Memory B cell (primary cell): ENCODE measurements around the gene ZNF483.

Source experiments
- ATAC-seq: fragments of 150-1000 bp; cut with Tn5 transposase; 2 replicates; pipeline ENCODE4 v1.10.0; 2021; ENCODE audit warnings: low read depth, mild to moderate bottlenecking, moderate library complexity
- DNase-seq, 2 donors: peaks; one replicate each; pipeline ENCODE4 v3.0.0; 2022; ENCODE audit warnings: low spot score in 2 of 2
- H3K27ac Mint-ChIP-seq: one replicate; pipeline ENCODE4 v1.8.0; 2022; ENCODE audit warnings: mild to moderate bottlenecking, moderate library complexity, mixed read lengths
- H3K27me3 Mint-ChIP-seq: one replicate; pipeline ENCODE4 v1.8.0; 2022; ENCODE audit warnings: mixed read lengths
- H3K36me3 Mint-ChIP-seq: one replicate; pipeline ENCODE4 v1.8.0; 2022; ENCODE audit warnings: mild to moderate bottlenecking, mixed read lengths
- H3K4me1 Mint-ChIP-seq: one replicate; pipeline ENCODE4 v1.8.0; 2022; ENCODE audit warnings: mixed read lengths
- H3K4me3 Mint-ChIP-seq: one replicate; pipeline ENCODE4 v1.8.0; 2022; ENCODE audit warnings: mild to moderate bottlenecking, moderate library complexity, mixed read lengths
- H3K9me3 Mint-ChIP-seq: one replicate; pipeline ENCODE4 v1.8.0; 2022; ENCODE audit warnings: mixed read lengths

The ZNF483 gene

DNA sequence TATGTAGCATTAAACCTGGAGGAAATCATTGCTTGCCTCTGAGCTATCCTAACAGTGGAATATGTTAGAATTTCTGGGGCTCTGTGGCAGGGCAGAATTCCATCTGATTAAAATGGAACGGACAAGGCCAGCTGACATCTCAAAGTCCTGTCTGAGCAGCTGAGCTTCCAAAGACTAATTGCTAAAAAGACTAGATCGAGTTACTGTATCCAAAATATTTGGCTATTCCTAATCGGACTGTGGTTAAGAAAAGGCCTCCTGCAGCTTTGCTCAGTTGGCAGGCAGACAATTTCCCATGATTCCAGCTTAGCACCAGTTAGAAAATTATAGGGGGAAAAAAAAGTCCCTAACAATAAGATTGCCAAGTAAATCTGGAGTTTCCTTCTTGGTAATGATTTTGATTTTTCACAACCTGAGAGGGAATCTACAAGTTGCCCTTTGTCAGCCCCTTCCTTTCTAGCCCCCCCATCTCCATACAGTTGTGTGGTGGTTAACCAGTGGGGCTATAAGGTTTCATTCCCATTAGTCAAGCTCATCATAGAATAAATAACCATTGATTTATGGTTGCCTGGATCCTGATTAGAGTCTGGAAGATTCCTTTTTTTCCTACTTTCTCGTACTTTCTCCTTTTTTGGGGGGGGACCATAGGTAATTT is 48.1 kb downstream of the ZNF483 start:
- Mint-ChIP-seq H3K27ac (no peak overlapping the region), H3K4me1 (no peaks in the 10 kb centered on the region), H3K36me3 (peaks cover 9% of the 10 kb centered on the region), H3K9me3 (peaks cover 12% of the 10 kb centered on the region), H3K4me3 (no peak overlapping the region), H3K27me3 (peaks cover 5% of the 10 kb centered on the region)
- no peak for ATAC-seq
- no peak for DNase-seq

- Mint-ChIP-seq H3K4me3 (no peak overlapping the region), H3K27ac (no peak overlapping the region), H3K9me3 (peaks cover 2% of the 10 kb centered on the region), H3K4me1 (no peaks in the 10 kb centered on the region), H3K36me3 (no peaks in the 10 kb centered on the region), H3K27me3 (peaks cover 3% of the 10 kb centered on the region)
- no peak for DNase-seq
- no peak for ATAC-seq
Observed at GRCh38 chr9:111582888-111583287, 57.9 kb downstream of the ZNF483 start.

DNA sequence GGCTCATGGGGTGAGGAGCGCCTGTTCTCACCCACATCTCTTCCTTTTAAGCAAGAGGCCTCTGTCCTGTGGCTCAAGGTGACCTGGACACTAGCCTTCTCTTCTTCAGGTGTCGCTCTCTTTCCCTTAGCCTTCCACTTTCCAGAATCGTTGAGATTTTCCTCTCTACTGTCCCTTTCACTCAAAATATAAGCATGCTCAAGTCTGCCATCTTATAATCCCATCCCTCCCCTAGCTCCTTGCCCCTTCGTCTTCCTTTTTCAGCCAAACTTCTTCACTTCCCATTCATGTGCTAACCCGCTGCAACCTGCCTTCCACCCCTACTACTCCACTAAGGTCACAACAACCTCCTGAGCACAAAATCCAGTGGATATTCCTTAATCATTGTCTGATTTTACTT is 61.4 kb downstream of the ZNF483 start:
- no peak overlapping the region for H3K27ac Mint-ChIP-seq
- no peak for DNase-seq
- H3K4me1 Mint-ChIP-seq, result no peaks in the 10 kb centered on the region
- H3K27me3 Mint-ChIP-seq, result peaks cover 3% of the 10 kb centered on the region
- ATAC-seq, result no peak
- no peaks in the 10 kb centered on the region for H3K36me3 Mint-ChIP-seq
- H3K9me3 Mint-ChIP-seq, result peaks cover 2% of the 10 kb centered on the region
- H3K4me3 Mint-ChIP-seq, result no peak overlapping the region

- H3K4me1 Mint-ChIP-seq, result no peaks in the 10 kb centered on the region
- no peak overlapping the region for H3K27ac Mint-ChIP-seq
- H3K27me3 Mint-ChIP-seq, result peaks cover 4% of the 10 kb centered on the region
- H3K36me3 Mint-ChIP-seq, result no peaks in the 10 kb centered on the region
- ATAC-seq (no peak), DNase-seq (no peak)
- peaks cover 2% of the 10 kb centered on the region for H3K9me3 Mint-ChIP-seq
- H3K4me3 Mint-ChIP-seq, result no peak overlapping the region
Observed at GRCh38 chr9:111588846-111589245, 63.9 kb downstream of the ZNF483 start.

DNA sequence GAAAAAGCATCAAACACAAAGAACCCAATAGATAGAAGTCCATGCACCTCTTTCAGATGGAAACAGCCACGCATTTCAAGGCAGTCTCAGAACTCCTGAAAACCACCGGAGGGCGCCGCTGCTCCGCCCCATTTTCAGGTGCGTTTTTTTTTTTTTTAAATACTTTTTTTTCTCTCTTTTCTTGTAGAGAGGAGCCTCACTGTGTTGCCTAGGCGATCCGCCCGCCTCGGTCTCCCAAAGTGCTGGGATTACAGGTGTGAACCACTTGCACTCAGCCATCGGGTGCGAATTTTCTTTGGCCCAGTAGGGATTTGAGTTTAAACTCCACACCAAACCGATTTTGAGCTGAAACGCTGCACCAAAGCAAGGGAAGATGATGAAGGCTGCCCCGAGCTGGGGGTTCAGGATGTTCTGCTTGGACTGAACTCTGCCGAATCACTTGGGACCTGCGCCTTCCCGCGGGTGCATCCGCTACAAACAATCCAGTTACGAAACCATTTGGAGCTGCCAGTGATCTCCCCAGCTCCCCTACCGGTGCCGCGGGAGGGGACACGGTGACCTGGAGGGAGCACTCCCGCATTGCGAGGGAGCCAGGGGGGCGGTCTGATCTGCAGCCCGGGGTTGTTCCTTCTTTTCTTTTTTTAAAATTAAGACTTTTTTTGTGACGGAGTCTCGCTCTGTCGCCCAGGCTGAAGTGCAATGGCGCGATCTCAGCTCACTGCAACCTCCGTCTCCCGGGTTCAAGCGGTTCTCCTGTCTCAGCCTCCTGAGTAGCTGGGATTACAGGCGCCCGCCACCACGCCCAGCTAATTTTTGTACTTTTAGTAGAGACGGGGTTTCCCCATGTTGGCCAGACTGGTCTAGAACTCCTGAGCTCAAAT is 73.1 kb downstream of the ZNF483 start:
- ATAC-seq (peak; percentile 68), DNase-seq (peak; percentile 25 to 45)
- Mint-ChIP-seq H3K27ac (no peak overlapping the region), H3K36me3 (no peaks in the 10 kb centered on the region), H3K4me1 (peaks cover 15% of the 10 kb centered on the region), H3K4me3 (peak overlapping the region; percentile 84), H3K9me3 (no peaks in the 10 kb centered on the region), H3K27me3 (peaks cover 18% of the 10 kb centered on the region)

DNA sequence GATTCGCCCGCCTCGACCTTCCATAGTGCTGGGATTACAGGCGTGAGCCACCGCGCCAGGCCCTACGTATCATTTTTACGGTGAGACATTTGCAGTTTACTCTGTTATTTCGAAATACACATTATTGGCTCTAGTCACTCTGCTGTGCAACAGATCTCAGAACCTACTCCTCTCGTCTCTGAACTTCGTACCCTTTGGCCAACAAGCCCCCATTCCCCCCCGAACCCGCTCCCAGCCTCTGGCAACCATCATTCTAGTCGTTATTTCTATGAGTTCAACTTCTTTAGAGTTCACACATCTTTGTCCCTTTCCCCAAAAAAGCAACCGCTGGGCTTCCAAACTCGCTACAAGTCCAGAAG is 73.7 kb downstream of the ZNF483 start:
- DNase-seq (peak in 1 of 2 donors; percentile 13), ATAC-seq (no peak)
- peak overlapping the region; percentile 84 for H3K4me3 Mint-ChIP-seq
- peaks cover 15% of the 10 kb centered on the region for H3K4me1 Mint-ChIP-seq
- no peak overlapping the region for H3K27ac Mint-ChIP-seq
- no peaks in the 10 kb centered on the region for H3K36me3 Mint-ChIP-seq
- no peaks in the 10 kb centered on the region for H3K9me3 Mint-ChIP-seq
- peaks cover 18% of the 10 kb centered on the region for H3K27me3 Mint-ChIP-seq

DNA sequence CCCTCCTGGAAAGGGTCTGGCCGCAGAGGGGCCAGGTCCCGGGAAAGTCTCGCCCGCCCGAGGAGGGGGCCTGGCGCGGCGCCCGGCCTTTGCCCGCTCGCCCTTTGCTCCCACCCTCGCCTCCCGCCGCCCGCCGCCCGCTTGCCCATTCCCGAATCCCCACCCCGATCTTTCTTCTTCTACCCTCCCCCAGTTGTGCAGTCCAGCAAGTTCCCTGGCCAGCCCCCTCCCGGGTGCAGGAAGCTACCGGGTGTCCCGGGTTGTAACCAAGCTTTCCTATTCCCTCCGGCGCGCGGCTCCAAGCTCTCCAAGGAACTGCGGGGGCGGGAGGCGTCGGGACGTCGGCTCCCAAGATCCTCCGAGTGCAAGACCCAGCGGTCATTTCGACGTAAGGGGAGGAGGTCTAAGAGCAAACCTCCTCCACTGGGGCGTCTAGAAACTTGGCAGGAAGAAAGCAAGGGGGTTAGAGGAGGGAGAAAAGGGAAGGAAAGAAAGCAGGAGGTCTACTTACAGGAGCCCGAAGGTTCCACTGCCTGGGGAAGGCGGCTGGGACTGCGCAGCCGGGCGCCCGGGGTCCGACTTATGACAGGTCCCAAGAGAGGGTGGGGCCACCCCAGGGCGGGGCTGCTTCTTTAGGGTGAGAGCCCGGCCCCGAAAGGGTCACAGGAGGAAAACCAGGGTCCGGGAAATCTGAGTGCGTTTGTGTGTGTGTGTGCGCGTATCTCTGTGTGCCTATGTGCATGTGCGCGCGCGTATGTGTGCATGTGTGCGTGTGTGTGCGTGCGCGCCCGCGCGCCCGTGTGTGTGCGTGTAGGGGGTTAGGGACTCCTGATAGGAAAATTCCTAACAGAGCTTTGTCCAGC is 74.3 kb downstream of the ZNF483 start, which contains the start of gene PTGR1:
Gene PTGR1, minus strand, starts transcription at position 556 of the 863 bp plus-strand sequence. CDS start 2,225 bp downstream, outside the sequence.
- Mint-ChIP-seq H3K27ac (no peak within 1 kb of the TSS), H3K36me3 (no peaks in the 10 kb centered on the region), H3K4me1 (peaks cover 15% of the 10 kb centered on the region), H3K27me3 (peaks cover 18% of the 10 kb centered on the region), H3K9me3 (no peaks in the 10 kb centered on the region), H3K4me3 (peak within 1 kb of the TSS; percentile 84)
- peak; percentile 11 to 17 for DNase-seq
- ATAC-seq, result peak; percentile 32

DNA sequence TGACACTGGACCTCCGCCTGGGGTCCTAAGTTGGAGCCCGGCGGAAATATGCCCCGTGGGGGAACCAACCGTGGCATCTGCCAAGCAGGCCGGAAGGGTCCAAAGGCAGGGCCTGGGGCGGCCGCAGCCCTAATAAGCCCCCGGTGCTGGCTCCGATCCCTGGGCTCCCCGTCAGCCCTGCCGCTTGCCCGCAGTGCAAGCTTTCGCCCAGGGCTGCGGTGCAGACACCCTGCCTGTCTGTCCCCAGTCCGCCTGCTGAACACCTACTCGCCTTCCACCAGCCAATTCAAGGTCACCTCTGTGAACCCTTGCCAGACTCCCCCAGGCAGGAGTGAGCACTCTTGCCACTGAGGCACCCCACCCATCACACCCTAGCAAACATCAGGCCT is 75.0 kb downstream of the ZNF483 start:
- ATAC-seq, result no peak
- H3K9me3 Mint-ChIP-seq, result no peaks in the 10 kb centered on the region
- peaks cover 15% of the 10 kb centered on the region for H3K4me1 Mint-ChIP-seq
- peak in 1 of 2 donors; percentile 10 for DNase-seq
- H3K27ac Mint-ChIP-seq, result no peak overlapping the region
- no peaks in the 10 kb centered on the region for H3K36me3 Mint-ChIP-seq
- peak overlapping the region; percentile 84 for H3K4me3 Mint-ChIP-seq
- peaks cover 18% of the 10 kb centered on the region for H3K27me3 Mint-ChIP-seq

DNA sequence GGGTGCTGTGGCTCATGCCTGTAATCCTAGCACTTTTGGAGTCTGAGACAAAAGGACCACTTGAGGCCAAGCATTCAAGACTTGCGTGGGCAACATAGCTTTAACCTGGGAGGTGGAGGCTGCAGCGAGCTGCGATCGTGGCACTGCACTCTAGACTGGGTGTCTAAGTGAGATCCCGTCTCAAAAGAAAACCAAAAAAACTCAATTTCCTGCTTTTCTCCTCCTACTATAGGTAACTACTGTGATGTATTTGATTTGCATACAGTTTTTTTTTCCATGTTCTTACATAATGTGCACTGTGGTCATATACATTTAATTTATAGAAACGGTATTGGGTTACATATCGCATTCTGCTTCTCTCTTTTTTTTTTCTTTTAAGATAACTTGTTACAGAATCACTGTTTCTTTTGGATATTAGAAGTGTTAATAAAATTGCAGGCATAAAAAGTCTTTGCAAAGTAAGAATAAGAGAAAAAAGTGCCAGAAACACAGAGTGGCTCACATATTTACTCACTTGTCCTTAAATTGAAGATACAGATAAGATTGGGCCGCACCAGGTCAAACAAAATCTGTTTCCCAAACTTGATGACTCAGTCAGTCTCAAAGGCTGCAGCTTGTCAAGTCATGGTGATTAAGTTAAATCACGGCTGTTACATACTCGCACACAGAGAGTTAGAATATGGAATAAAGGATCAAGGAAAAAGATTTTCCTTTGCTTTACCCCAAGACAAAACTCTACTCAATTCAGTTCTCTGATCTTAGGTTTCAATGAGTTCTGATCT is 76.4 kb downstream of the ZNF483 start:
- DNase-seq (no peak), ATAC-seq (no peak)
- no peaks in the 10 kb centered on the region for H3K9me3 Mint-ChIP-seq
- H3K27ac Mint-ChIP-seq, result no peak overlapping the region
- H3K4me1 Mint-ChIP-seq, result peaks cover 15% of the 10 kb centered on the region
- peaks cover 18% of the 10 kb centered on the region for H3K27me3 Mint-ChIP-seq
- no peak overlapping the region for H3K4me3 Mint-ChIP-seq
- no peaks in the 10 kb centered on the region for H3K36me3 Mint-ChIP-seq

GRCh38 chr9:111603041-111603440 is 78.1 kb downstream of the ZNF483 start:
- H3K27me3 Mint-ChIP-seq, result peaks cover 13% of the 10 kb centered on the region
- no peaks in the 10 kb centered on the region for H3K36me3 Mint-ChIP-seq
- no peaks in the 10 kb centered on the region for H3K9me3 Mint-ChIP-seq
- H3K4me1 Mint-ChIP-seq, result peaks cover 9% of the 10 kb centered on the region
- no peak for ATAC-seq
- no peak overlapping the region for H3K27ac Mint-ChIP-seq
- DNase-seq, result no peak
- no peak overlapping the region for H3K4me3 Mint-ChIP-seq

GRCh38 chr9:111604054-111604615 is 79.2 kb downstream of the ZNF483 start:
- Mint-ChIP-seq H3K4me3 (no peak overlapping the region), H3K27ac (no peak overlapping the region), H3K36me3 (no peaks in the 10 kb centered on the region), H3K4me1 (peaks cover 3% of the 10 kb centered on the region), H3K9me3 (no peaks in the 10 kb centered on the region), H3K27me3 (peaks cover 14% of the 10 kb centered on the region)
- DNase-seq (no peak), ATAC-seq (no peak)

DNA sequence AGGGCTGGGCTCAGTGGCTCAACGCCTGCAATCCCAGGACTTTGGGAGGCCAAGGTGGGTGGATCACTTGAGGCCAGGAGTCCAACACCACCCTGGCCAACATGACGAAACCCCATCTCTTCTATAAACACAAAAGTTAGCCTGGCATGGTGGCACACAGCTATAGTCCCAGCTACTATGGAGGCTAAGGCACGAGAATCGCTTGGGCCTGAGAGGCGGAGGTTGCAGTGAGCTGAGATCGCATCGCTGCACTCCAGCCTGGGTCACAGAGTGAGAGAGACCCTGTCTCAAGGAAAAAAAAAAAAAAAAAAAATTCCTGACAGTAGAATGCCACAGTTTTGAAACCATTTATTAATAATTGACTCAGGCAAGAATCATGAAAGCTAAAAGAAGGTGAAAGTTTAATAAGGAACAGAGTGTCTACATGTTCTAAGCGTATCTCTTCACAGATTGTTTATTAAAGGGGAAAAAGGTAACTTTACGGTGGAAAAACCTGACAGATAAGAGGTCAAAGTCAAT is 80.1 kb downstream of the ZNF483 start:
- H3K9me3 Mint-ChIP-seq, result no peaks in the 10 kb centered on the region
- no peak overlapping the region for H3K27ac Mint-ChIP-seq
- H3K36me3 Mint-ChIP-seq, result no peaks in the 10 kb centered on the region
- ATAC-seq (no peak), DNase-seq (no peak)
- no peak overlapping the region for H3K4me3 Mint-ChIP-seq
- peaks cover 13% of the 10 kb centered on the region for H3K27me3 Mint-ChIP-seq
- H3K4me1 Mint-ChIP-seq, result no peaks in the 10 kb centered on the region

DNA sequence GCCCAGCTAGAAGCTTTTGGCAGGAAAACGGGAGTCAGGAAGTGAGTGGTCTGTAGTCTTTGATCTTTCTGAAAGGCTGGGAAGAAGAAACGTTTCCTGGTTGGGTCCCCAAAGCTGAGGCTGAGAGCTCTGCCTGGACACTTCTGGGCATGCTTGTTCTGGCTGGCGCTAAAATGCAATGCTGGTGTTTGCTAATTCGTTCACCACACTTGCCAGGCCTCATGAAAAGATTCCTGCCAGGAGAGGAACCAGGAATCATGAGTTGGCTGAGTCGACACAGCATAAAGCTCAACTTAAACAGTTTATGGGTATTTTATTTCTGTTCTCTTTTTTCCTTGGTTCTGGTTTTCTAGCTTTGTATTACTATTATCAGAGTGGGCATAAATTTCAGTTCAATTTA is 85.2 kb downstream of the ZNF483 start:
- H3K4me1 Mint-ChIP-seq, result no peaks in the 10 kb centered on the region
- H3K27me3 Mint-ChIP-seq, result peaks cover 21% of the 10 kb centered on the region
- DNase-seq (no peak), ATAC-seq (no peak)
- H3K36me3 Mint-ChIP-seq, result no peaks in the 10 kb centered on the region
- no peak overlapping the region for H3K4me3 Mint-ChIP-seq
- H3K27ac Mint-ChIP-seq, result no peak overlapping the region
- no peaks in the 10 kb centered on the region for H3K9me3 Mint-ChIP-seq
